ENCODE measurements around the gene HOXB7.

HOXB7 gene

GRCh38 chr17:48636177-48637018 is 25.6 kb upstream of the HOXB7 start:
- DNase-seq, result no peak

DNA sequence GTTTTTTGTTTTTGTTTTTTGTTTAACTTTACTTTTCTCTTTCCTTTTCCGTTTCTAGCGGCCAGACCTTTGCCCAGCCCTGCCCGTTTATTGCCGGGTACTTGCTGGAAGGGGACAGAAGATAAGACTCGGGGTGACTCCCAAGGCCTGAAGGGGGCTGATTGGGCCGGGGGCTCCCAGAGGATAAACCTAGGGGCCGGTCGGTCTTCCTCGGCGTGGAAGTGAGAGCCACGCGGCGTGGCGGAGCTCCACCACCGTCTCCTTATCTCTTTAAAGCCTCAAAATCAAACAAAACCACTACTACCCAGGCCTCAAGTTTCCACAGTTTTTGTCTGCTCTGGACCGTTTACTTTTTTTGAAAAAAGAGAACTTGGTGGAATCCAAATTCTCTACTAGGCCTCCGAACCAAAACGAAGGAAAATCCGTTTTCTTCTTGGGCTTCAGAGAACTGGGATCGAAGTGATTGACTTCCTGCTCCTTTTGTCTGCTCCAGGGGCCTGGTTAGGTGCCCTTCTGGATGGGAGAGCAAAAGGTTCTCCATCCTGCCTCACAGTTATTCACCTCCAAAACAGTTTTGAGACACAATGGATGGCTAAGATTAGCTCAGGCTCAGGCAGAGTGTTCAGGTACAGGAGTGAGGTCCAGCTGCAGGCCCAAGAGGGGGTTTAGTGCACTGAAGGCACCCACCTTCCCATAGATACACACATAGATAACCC is 23.8 kb upstream of the HOXB7 start:
- DNase-seq, result no peak

DNA sequence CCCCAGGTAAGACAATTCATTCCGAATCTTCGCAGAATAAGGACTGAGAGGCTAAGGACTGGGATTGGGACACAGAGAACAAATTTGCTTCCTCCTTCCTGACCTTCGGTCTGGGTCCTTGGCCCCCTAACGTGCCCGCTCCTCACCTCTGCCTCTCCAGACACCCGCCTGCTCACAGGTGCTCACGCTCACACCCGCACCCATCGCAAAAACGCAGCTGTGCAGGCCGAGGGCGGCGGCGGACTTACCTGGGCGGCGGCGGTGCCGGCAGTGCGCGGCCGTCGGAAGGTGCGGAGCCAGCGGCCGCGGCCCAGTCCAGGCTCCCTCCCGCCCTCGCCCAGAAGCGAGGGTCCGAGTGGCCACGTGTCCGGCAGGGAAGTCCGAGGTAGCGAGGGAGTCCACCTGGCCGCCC is 22.5 kb upstream of the HOXB7 start:
- no peak for DNase-seq

DNA sequence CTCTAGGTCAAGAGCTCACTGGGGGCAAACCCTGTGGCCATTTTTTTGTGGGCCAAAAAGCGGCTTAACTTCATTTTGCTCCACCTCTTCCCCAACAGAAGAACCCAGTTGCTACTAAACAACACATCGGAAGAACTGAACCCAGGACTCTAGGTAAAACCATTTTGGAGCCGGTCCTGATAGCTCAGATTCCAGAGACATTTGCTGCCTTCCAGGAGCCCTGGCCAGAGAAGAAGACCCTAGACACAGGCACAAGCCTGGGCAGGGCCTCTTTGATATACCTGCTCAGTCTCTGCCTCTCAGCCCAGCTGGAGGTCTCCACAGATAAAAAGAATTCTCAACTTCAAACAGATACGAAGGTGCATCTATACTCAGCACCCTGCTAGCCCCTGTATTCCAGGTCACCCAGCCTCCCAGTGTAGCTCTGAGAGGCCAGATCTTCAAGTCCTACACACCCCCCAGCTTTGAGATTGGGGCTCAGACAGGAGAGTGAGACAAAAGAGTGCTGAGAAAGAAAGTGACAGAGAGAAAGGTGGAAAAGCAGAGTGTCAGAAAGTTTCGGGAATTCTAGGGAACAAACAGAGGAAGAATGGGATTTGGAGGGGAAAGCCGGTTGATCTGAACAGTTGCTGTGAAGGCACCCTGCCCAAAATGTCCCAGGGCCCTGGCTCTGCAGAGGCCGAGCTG is 21.9 kb upstream of the HOXB7 start:
- DNase-seq, result no peak

GRCh38 chr17:48631693-48632578 is 21.1 kb upstream of the HOXB7 start:
- no peak for DNase-seq

GRCh38 chr17:48630925-48631692 is 20.3 kb upstream of the HOXB7 start:
- no peak for DNase-seq

GRCh38 chr17:48630009-48630924 is 19.4 kb upstream of the HOXB7 start:
- DNase-seq, result no peak

- no peak for DNase-seq
Measured at GRCh38 chr17:48629411-48629759, 18.6 kb upstream of the HOXB7 start.

GRCh38 chr17:48628649-48629410 is 18.0 kb upstream of the HOXB7 start:
- DNase-seq, result no peak

GRCh38 chr17:48627623-48628521 is 17.1 kb upstream of the HOXB7 start:
- no peak for DNase-seq

GRCh38 chr17:48627118-48627597 is 16.3 kb upstream of the HOXB7 start:
- DNase-seq, result no peak

GRCh38 chr17:48626245-48627117 is 15.7 kb upstream of the HOXB7 start, which contains the start of gene HOXB9:
Gene HOXB9, minus strand, starts transcription at chr17:48626358. Its CDS starts 89 bp downstream, at chr17:48626269.
- no peak for DNase-seq

GRCh38 chr17:48625495-48626244 is 14.9 kb upstream of the HOXB7 start:
- DNase-seq, result no peak

- DNase-seq, result no peak
Measured at GRCh38 chr17:48624544-48625494, 14.0 kb upstream of the HOXB7 start.

- DNase-seq, result no peak
Measured at GRCh38 chr17:48624118-48624517, 13.3 kb upstream of the HOXB7 start.

DNA sequence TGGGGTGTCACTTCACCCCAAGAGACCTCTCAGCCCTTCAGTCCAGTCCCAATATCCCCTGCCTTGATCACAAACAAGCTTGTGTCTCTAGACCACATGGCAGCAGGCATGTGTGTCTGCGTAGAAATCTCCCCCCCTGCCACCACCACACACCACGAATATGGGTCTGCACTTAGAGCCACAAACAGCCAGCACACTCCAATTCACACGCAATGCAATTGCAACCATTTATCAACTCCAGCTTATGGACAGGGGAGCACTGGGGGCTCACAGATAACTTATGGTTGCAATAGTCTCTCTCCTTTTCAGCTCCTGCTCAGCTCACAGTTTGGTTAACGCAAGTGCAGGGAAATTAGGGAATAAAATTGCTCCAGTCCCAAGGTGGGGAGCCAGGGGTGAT is 12.8 kb upstream of the HOXB7 start:
- DNase-seq, result no peak
